HG03135 (cell line): Measurements from ENCODE around the gene MICAL2.
A peak's percentile ranks its signal among the peaks of the same experiment; 100 is the strongest.

Experiments used
- ATAC-seq: cut with Tn5 transposase; IDR thresholded peaks from one replicate; pipeline ENCODE4 v1.9.1; 2021; ENCODE audit warnings: mild to moderate bottlenecking, moderate library complexity; ENCODE audit not compliant: unreplicated experiment

The MICAL2 gene

GRCh38 chr11:12094872-12095800 is 15.3 kb upstream of the MICAL2 start:
- no peak for ATAC-seq

- ATAC-seq, result no peak
Observed at GRCh38 chr11:12097219-12097618, 13.2 kb upstream of the MICAL2 start.

GRCh38 chr11:12098601-12099000 is 11.8 kb upstream of the MICAL2 start:
- no peak for ATAC-seq

- no peak for ATAC-seq
Observed at GRCh38 chr11:12099132-12099873, 11.1 kb upstream of the MICAL2 start.

GRCh38 chr11:12100429-12100828 is 10.0 kb upstream of the MICAL2 start:
- ATAC-seq, result no peak

GRCh38 chr11:12100841-12101242 is 9.5 kb upstream of the MICAL2 start:
- ATAC-seq, result no peak

GRCh38 chr11:12101318-12101717 is 9.1 kb upstream of the MICAL2 start:
- no peak for ATAC-seq

- ATAC-seq, result no peak
Observed at GRCh38 chr11:12102588-12103410, 7.6 kb upstream of the MICAL2 start.

- no peak for ATAC-seq
Observed at GRCh38 chr11:12103411-12104225, 6.8 kb upstream of the MICAL2 start.

GRCh38 chr11:12105471-12105870 is 4.9 kb upstream of the MICAL2 start:
- ATAC-seq, result no peak

GRCh38 chr11:12106101-12106500 is 4.3 kb upstream of the MICAL2 start:
- ATAC-seq, result no peak

GRCh38 chr11:12106501-12106900 is 3.9 kb upstream of the MICAL2 start:
- no peak for ATAC-seq

- no peak for ATAC-seq
Observed at GRCh38 chr11:12108875-12109453, 1.4 kb upstream of the MICAL2 start.

GRCh38 chr11:12109591-12110196 is 696 bp upstream of the MICAL2 start:
- ATAC-seq, result no peak

GRCh38 chr11:12110714-12111548 is 541 bp downstream of the MICAL2 start:
- ATAC-seq, result peak; percentile 42

- ATAC-seq, result no peak
Observed at GRCh38 chr11:12111549-12112520, 1.4 kb downstream of the MICAL2 start.

- no peak for ATAC-seq
Observed at GRCh38 chr11:12112750-12113149, 2.4 kb downstream of the MICAL2 start.
